Activated CD4-positive, alpha-beta memory T cell treated with anti-CD3 and anti-CD28 coated beads for 36 hours (primary cell): Measurements from ENCODE around the gene CCDC43. TPM values are rescaled to one million over a fixed set of nuclear protein-coding genes. Genes with fewer than 3 reads are reported as not detected.
"Not testable (repeated sequence)": the region's sequence is repeated elsewhere in the genome, so short reads cannot be mapped to it uniquely, and the experiment has no call there.

Source experiments
- CTCF ChIA-PET: fragments of 350-600 bp; sonication (Branson Sonifier 250); formaldehyde crosslinking; loops from one replicate; lab custom pipeline; 2021; ENCODE audit warnings: antibody characterized with exemption, inconsistent platforms; lab: Charles Lee
- POLR2A ChIA-PET: fragments of 350-600 bp; sonication (Branson Sonifier 250); formaldehyde crosslinking; loops from one replicate; lab custom pipeline; 2021; ENCODE audit warnings: antibody characterized with exemption; lab: Charles Lee
- DNase-seq: peaks from one replicate; pipeline ENCODE4 v3.0.0-alpha.2; 2020
- H3K27ac Mint-ChIP-seq: one replicate; pipeline ENCODE4 v1.8.0; 2021; ENCODE audit warnings: mixed read lengths
- H3K27me3 Mint-ChIP-seq: one replicate; pipeline ENCODE4 v1.8.0; 2021; ENCODE audit warnings: mixed read lengths
- H3K36me3 Mint-ChIP-seq: one replicate; pipeline ENCODE4 v1.8.0; 2021; ENCODE audit warnings: mixed read lengths
- H3K4me1 Mint-ChIP-seq: one replicate; pipeline ENCODE4 v1.8.0; 2021; ENCODE audit warnings: low read depth, mixed read lengths
- H3K4me3 Mint-ChIP-seq: one replicate; pipeline ENCODE4 v1.8.0; 2021; ENCODE audit warnings: mild to moderate bottlenecking, mixed read lengths
- H3K9me3 Mint-ChIP-seq: one replicate; pipeline ENCODE4 v1.8.0; 2021; ENCODE audit warnings: mixed read lengths
- intact Hi-C: fragments of 100-400 bp; cut with micrococcal nuclease; formaldehyde crosslinking; loops from one replicate; pipeline ENCODE4 v1.15.1; 2023
- total RNA-seq, 2 experiments: library from RNA; stranded (reverse); gene quantifications; one replicate each; pipeline ENCODE4 v1.2.3, GENCODE V29; 2021

Gene CCDC43
- total RNA-seq, 2 experiments from 2014 or later, result 26.4 to 27.7 TPM

DNA sequence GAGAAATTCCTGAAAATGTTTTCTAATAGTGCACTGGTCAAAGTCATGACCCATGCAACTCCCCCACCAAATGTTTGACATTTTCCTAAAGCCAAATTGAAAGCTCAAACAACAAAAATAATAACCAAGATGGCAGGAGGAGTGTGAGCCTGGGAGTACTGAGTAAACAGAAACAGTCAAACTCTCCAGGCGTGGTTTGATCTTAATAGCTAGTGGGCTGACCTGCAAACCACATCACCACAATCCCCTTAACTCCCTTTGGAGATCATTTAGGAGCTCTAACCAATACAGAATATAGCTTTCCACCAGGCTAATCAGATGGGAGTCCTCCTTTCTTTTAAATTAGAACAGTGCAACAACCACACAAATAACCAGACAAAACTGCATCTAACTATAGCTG is 52.5 kb downstream of the CCDC43 start:
- no peak overlapping the region for H3K4me3 Mint-ChIP-seq
- intact Hi-C loops, result loop anchor here (5.0 kb wide), 1 partner anchor 105 kb away; no protein-coding TSS in a partner anchor
- no peaks in the 10 kb centered on the region for H3K9me3 Mint-ChIP-seq
- H3K4me1 Mint-ChIP-seq, result no peaks in the 10 kb centered on the region
- no peak for DNase-seq
- ChIA-PET POLR2A (no interaction called here), CTCF (interaction anchor here (0.7 to 1.3 kb wide), 2 partner anchors 103 to 291 kb away, joined by 3 to 9 read pairs; no protein-coding TSS in a partner anchor)
- no peaks in the 10 kb centered on the region for H3K36me3 Mint-ChIP-seq
- no peak overlapping the region for H3K27ac Mint-ChIP-seq
- H3K27me3 Mint-ChIP-seq, result peaks cover 8% of the 10 kb centered on the region

DNA sequence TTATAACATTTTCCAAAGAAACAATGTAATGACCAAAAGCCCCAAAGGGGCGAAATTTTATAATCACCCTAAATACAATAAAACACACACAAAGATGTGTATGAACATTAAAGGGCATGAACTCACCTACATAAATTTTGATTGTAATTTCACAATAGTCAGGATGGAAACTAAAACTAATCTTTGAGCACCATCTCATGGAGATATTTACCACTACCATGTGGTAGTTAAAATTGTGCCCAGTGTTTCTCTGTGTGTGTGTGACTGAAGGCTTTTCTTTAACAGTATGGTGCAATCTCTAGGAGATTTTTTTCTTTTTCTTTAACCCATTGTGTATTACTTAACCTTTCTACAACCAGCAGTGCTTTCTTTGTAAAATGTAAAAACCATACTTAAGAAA is 53.0 kb downstream of the CCDC43 start:
- POLR2A ChIA-PET, result no interaction called here
- peaks cover 8% of the 10 kb centered on the region for H3K27me3 Mint-ChIP-seq
- no peak for DNase-seq
- no peaks in the 10 kb centered on the region for H3K4me1 Mint-ChIP-seq
- H3K36me3 Mint-ChIP-seq, result no peaks in the 10 kb centered on the region
- H3K4me3 Mint-ChIP-seq, result no peak overlapping the region
- H3K27ac Mint-ChIP-seq, result no peak overlapping the region
- H3K9me3 Mint-ChIP-seq, result no peaks in the 10 kb centered on the region
- CTCF ChIA-PET, result interaction anchor here (1.3 to 2.4 kb wide), 2 partner anchors 103 kb away, joined by 7 to 9 read pairs; no protein-coding TSS in a partner anchor
- intact Hi-C loops, result loop anchor here (5.0 kb wide), 1 partner anchor 104 kb away; no protein-coding TSS in a partner anchor

DNA sequence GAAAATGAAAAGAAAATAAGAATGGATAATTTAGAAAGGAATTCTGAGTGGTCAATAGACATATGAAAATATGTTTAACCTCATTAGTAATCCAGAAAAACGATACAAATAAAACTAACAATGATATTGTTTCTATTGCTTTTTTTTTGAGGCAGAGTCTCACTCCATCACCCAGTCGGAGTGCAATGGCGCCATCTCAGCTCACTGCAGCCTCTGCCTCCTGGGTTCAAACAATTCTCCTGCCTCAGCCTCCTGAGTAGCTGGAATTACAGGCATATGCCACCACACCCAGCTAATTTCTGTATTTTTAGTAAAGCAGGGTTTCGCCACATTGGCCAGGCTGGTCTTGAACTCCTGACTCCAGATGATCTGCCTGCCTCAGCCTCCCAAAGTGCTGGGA is 55.2 kb downstream of the CCDC43 start:
- H3K36me3 Mint-ChIP-seq, H3K27me3 Mint-ChIP-seq, H3K27ac Mint-ChIP-seq, H3K9me3 Mint-ChIP-seq, H3K4me3 Mint-ChIP-seq, POLR2A ChIA-PET, DNase-seq, intact Hi-C loops, H3K4me1 Mint-ChIP-seq: not testable (repeated sequence)
- CTCF ChIA-PET, result interaction anchor here (2.4 kb wide), 1 partner anchor 100 kb away, joined by 7 read pairs; no protein-coding TSS in a partner anchor

DNA sequence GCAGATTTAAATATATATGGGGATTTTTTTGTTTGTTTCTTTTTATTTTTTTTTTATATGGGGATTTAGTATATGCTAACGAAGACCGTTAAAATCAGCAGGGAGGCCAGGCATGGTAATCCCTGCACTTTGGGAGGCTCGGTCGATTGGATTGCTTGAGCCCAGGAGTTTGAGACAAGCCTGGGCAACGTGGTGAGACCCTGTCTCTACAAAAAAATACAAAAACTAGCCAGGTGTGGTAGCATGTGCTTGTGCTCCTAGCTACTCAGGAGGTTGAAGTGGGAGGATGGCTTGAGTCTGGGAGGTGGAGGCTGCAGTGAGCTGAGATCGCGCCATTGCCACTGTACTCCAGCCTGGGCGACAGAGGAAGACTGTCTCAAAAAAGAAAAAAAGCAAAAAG is 55.6 kb downstream of the CCDC43 start:
- intact Hi-C loops, result no loop called here

DNA sequence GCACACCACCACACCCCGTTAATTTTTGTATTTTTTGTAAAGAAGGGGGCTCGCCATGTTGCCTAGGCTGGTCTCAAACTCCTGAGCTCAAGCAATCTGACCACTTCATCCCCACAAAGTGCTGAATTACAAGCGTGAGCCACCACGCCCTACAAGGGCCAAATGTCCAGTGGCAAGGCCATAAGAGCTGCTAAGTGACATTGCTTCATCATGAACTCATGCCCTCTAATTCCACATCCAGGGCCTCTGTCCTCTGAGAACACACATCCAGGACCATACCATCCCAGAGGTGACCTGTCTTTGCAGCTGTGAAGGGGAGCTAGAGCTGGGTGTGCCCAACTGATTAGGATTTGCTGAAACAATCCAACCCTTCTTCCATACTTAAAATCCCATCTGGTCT is 58.9 kb downstream of the CCDC43 start:
- no peaks in the 10 kb centered on the region for H3K4me1 Mint-ChIP-seq
- H3K36me3 Mint-ChIP-seq, result no peaks in the 10 kb centered on the region
- CTCF ChIA-PET, result interaction anchor here (1.1 kb wide), 1 partner anchor 95 kb away, joined by 3 read pairs; no protein-coding TSS in a partner anchor
- no peak for DNase-seq
- intact Hi-C loops, result no loop called here
- no peak overlapping the region for H3K4me3 Mint-ChIP-seq
- peaks cover 12% of the 10 kb centered on the region for H3K27me3 Mint-ChIP-seq
- H3K9me3 Mint-ChIP-seq, result no peaks in the 10 kb centered on the region
- no peak overlapping the region for H3K27ac Mint-ChIP-seq
- POLR2A ChIA-PET, result interaction anchor here (0.6 kb wide), 1 partner anchor 17 kb away, joined by 3 read pairs; no protein-coding TSS in a partner anchor

More for the DNA sequence above, 55.6 kb downstream of the CCDC43 start:
- Mint-ChIP-seq H3K9me3 (no peaks in the 10 kb centered on the region), H3K4me3 (no peak overlapping the region), H3K36me3 (no peaks in the 10 kb centered on the region), H3K27me3 (peaks cover 11% of the 10 kb centered on the region), H3K27ac (no peak overlapping the region), H3K4me1 (no peaks in the 10 kb centered on the region)
- DNase-seq, result no peak
- CTCF ChIA-PET, result interaction anchor here (2.4 kb wide), 1 partner anchor 100 kb away, joined by 7 read pairs; no protein-coding TSS in a partner anchor
- POLR2A ChIA-PET, result no interaction called here

DNA sequence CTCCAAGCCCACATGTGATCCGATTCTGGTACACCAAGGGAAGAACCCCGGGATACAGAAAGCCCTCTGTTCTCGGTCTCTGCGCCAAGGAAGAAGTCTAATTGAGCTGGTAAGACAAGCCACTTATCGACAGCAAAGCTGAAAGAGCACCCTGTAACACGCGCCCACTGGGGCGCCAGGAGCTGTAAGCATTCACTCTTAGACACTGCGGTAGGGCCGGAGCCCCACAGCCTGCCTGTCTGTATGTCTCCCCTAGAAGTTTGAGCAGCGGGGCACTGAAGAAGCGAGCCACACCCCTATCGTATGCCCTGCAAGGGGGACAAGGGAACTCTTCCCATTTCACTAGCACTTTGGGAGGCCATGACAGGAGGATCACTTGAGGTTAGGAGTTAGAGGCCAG is 60.3 kb downstream of the CCDC43 start:
- H3K27me3 Mint-ChIP-seq, result peaks cover 12% of the 10 kb centered on the region
- no peak overlapping the region for H3K4me3 Mint-ChIP-seq
- DNase-seq, result no peak
- no peaks in the 10 kb centered on the region for H3K36me3 Mint-ChIP-seq
- H3K27ac Mint-ChIP-seq, result no peak overlapping the region
- H3K4me1 Mint-ChIP-seq, result no peaks in the 10 kb centered on the region
- H3K9me3 Mint-ChIP-seq, result no peaks in the 10 kb centered on the region
- ChIA-PET CTCF (no interaction called here), POLR2A (interaction anchor here (0.6 kb wide), 1 partner anchor 668 kb away, joined by 3 read pairs; no protein-coding TSS in a partner anchor)
- intact Hi-C loops, result no loop called here

DNA sequence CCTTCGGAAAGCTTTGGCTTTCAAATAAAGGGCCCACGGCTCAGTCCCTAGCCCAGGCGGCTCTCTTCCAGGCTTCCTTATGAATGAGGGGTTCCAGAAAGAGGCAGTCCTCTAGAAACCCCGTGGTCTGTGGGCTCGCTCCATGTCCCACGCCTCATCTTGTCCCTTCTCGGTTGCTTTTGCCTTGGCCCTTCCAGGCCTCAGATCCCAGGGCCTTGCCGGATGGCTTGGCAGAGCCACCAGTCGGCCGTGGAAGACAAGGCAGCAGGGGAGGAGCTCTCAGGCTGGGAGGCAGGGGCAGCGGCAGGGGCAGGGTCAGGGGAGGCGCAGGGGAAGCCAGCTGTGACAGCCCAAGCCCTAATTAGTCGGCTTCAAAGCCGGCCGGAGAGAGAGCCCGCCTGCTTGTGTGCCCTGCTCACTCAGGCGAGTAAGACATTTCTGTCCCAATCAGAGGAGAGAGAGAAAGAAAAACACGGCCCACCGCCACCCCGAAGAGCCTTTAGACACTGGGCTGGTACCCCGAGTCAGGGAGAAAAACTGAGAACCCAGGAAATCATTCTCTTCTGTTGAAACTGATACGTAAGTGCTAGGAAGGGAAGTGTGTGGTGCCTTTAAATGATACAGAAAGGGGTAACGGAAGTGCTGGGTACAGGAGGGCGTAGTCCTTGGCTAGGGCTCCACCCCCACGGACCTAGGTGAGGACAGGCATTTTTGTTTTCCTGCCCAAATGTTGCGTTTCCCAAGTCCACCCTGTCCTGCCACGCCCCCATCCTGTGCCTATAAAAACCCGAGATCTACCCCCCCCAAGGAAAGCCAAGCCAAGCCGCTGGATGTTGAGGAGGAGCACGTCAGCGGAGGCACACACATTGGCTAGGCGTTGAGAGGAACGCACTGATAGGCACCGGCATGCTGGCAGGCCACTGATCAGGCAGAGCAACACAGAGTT is 61.1 kb downstream of the CCDC43 start:
- no peak overlapping the region for H3K27ac Mint-ChIP-seq
- intact Hi-C loops, result no loop called here

DNA sequence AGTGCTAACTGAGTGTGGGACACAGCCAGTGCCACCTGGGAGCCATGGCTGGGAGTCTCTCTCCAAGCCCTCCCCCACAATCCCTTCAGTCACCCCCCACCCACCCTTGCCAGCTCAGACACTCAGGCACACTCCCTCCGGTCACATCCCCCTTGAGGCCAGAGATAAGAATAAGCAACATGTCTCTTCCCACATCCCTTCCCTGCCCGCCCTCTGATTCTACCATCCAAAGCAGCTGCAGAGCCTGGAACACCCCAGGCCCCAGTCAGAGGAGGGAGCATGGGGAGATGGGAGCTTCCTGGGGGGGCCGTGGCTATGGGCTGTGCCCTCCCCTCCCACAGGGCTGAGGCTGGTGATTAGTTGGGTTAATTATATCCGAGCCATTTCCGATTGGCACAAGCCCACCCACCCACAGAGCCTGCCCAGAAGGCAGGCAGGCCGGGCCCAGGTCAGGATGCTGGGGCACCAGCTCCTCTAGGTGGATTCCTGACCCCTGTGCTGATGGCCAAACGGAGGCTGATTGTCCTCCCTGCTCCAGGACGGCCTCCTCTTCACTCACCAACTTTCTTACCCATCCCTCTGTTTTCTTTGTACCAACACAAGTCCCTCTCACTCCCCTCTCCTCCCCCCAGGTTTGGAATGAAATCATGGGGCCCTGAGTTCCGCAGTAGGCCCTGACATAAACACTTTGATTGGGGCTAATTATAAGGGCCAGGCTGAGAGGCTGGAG is 61.9 kb downstream of the CCDC43 start:
- CTCF ChIA-PET, result no interaction called here
- Mint-ChIP-seq H3K36me3 (no peaks in the 10 kb centered on the region), H3K4me3 (no peak overlapping the region), H3K9me3 (no peaks in the 10 kb centered on the region), H3K27me3 (peaks cover 12% of the 10 kb centered on the region), H3K4me1 (no peaks in the 10 kb centered on the region), H3K27ac (no peak overlapping the region)
- DNase-seq, result no peak
- POLR2A ChIA-PET, result no interaction called here
- intact Hi-C loops, result no loop called here

More for the DNA sequence above, 61.1 kb downstream of the CCDC43 start:
- DNase-seq, result no peak
- ChIA-PET POLR2A (interaction anchor here (0.6 kb wide), 1 partner anchor 669 kb away, joined by 3 read pairs; no protein-coding TSS in a partner anchor), CTCF (no interaction called here)
- Mint-ChIP-seq H3K36me3 (no peaks in the 10 kb centered on the region), H3K4me1 (no peaks in the 10 kb centered on the region), H3K27me3 (peaks cover 12% of the 10 kb centered on the region), H3K4me3 (no peak overlapping the region), H3K9me3 (no peaks in the 10 kb centered on the region)

Other genes starting within 250 kb of the CCDC43 start
- gene GPATCH8, start 186.4 kb downstream of the CCDC43 start, total RNA-seq, result 10 to 100 TPM; 38.5 to 40.8 TPM
- not detected for gene FZD2, start 132.3 kb downstream of the CCDC43 start, total RNA-seq
- under 1 TPM; 0.33 to 0.46 TPM for gene MEIOC, start 33.3 kb downstream of the CCDC43 start, total RNA-seq
- 10 to 100 TPM; 25.9 to 27.9 TPM for gene DBF4B, start 18.9 kb upstream of the CCDC43 start, total RNA-seq
- under 1 TPM; 0.12 to 0.33 TPM for gene ADAM11, start 69.2 kb upstream of the CCDC43 start, total RNA-seq
- 1 to 10 TPM; 1.9 to 2.7 TPM for gene GJC1, start 140.5 kb upstream of the CCDC43 start, total RNA-seq
- gene HIGD1B, start 158.1 kb upstream of the CCDC43 start, total RNA-seq, result not detected
- gene EFTUD2, start 209.7 kb upstream of the CCDC43 start, total RNA-seq, result 100 to 1,000 TPM; 162 to 171 TPM
- not detected for gene GFAP, start 225.7 kb upstream of the CCDC43 start, total RNA-seq